ENCODE results near the gene PLCD1. TPM values are rescaled to one million over a fixed set of nuclear protein-coding genes. Genes with fewer than 3 reads are reported as not detected.
"Not testable (repeated sequence)": the region's sequence is repeated elsewhere in the genome, so short reads cannot be mapped to it uniquely, and the experiment has no call there.

The PLCD1 gene
- total RNA-seq (2014; rRNA removed; shearing (Covaris generic)): 1.7 and 1.9 TPM in 2 replicates

DNA sequence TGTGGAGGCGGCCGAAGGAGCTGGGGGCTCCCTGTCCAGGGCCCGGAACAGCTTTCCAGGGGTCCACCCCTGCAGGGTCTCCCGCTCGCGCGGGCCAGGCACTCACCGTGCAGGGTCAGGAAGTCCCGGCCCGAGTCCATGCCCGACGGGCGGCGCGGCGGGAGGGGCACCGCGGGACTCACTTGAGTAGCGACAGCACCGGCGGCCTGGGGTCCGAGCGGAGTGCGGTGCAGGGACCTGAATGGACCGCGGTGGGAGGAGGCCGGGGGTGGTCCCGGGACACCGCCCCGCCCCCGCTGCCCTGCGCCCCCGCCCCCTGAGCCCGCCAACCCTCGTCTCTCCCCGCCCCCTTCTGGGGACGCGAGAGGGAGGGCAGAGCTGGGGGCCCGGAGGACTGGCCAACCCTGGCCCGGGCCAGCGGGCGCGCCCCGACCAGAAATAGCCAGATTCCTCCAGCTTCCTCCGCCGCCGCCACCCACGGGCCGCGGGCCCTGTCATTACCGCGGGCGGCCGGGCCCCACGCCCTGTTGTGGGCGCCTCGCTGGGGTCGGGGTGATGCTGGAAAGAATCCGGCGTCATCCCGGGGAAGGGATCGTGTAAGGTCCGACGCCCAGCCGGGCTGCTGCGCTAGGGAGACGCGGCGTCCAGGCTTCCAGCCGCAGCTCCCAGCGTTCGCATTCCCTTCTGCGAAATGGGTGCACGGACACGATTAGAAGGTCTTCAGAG lies at the start of gene PLCD1:
TSS of gene PLCD1 (minus strand) at position 243 of the 726 bp plus-strand sequence. CDS start at position 140, 103 bp downstream.
- peak; percentile 40 for DNase-seq (ENCODE audit: low read depth)

- not testable (repeated sequence) for DNase-seq (ENCODE audit: low read depth)
Measured at GRCh38 chr3:38077073-38077472, 47.6 kb upstream of the PLCD1 start.

- no peak for DNase-seq (ENCODE audit: low read depth)
Measured at GRCh38 chr3:38070013-38070412, 40.6 kb upstream of the PLCD1 start.

- DNase-seq (ENCODE audit: low read depth): no peak
Measured at GRCh38 chr3:38067508-38068233, 38.2 kb upstream of the PLCD1 start.

GRCh38 chr3:38064453-38064852 lies 35.0 kb upstream of the PLCD1 start:
- not testable (repeated sequence) for DNase-seq (ENCODE audit: low read depth)

- no peak for DNase-seq (ENCODE audit: low read depth)
Measured at GRCh38 chr3:38062809-38063208, 33.4 kb upstream of the PLCD1 start.

DNA sequence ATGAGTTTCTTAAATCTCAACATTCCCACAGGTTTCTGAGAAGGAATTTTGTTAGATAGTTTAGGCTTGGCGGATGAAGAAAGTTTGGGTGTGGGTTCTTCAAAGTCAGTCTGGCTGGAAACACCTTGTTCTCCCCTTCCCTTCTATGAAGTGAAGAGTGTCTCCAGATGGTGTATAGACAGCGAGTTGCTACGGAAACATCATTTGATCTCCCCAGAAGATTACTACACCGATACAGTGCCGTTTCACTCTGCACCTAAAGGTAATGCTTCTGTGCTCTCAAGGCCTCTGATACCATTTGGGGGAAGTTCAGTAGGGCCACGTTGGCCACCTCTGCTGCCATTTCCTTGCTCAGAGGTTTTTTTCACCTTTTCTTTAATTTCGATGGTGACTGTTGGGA lies 30.1 kb upstream of the PLCD1 start:
- DNase-seq (ENCODE audit: low read depth): no peak

GRCh38 chr3:38059148-38059547 lies 29.7 kb upstream of the PLCD1 start:
- no peak for DNase-seq (ENCODE audit: low read depth)

GRCh38 chr3:38054499-38055001 lies 25.1 kb upstream of the PLCD1 start:
- DNase-seq (ENCODE audit: low read depth): no peak

DNA sequence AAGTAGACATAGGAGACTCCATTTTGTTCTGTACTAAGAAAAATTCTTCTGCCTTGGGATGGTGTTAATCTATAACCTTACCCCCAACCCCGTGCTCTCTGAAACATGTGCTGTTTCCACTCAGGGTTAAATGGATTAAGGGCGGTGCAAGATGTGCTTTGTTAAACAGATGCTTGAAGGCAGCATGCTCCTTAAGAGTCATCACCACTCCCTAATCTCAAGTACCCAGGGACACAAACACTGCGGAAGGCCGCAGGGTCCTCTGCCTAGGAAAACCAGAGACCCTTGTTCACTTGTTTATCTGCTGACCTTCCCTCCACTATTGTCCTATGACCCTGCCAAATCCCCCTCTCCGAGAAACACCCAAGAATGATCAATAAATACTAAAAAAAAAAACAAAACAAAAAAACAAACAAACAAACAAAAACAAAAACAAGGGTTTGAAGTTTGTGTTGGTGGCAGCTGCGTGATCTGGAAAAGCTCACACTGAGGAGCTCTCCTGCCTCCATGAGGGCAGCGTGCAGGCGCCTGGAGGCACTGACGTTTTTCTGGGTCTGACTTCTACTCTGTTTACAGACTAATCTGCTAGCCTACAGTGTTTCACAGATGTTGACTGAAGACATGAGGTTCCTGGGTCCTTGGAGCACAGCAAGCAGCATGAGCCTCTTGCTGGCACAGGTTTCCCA lies 24.5 kb upstream of the PLCD1 start:
- not testable (repeated sequence) for DNase-seq (ENCODE audit: low read depth)

DNA sequence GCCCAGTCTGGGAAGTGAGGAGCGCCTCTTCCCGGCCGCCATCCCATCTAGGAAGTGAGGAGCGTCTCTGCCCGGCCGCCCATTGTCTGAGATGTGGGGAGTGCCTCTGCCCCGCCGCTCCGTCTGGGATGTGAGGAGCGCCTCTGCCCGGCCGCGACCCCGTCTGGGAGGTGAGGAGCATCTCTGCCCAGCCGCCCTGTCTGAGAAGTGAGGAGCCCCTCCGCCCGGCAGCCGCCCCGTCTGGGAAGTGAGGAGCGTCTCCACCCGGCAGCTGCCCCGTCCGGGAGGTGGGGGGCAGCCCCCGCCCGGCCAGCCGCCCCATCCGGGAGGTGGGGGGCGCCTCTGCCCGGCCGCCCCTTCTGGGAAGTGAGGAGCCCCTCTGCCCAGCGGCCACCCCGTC lies 23.8 kb upstream of the PLCD1 start:
- not testable (repeated sequence) for DNase-seq (ENCODE audit: low read depth)

GRCh38 chr3:38051131-38051530 lies 21.7 kb upstream of the PLCD1 start:
- DNase-seq (ENCODE audit: low read depth): no peak

- DNase-seq (ENCODE audit: low read depth): no peak
Measured at GRCh38 chr3:38049358-38050126, 20.1 kb upstream of the PLCD1 start.

DNA sequence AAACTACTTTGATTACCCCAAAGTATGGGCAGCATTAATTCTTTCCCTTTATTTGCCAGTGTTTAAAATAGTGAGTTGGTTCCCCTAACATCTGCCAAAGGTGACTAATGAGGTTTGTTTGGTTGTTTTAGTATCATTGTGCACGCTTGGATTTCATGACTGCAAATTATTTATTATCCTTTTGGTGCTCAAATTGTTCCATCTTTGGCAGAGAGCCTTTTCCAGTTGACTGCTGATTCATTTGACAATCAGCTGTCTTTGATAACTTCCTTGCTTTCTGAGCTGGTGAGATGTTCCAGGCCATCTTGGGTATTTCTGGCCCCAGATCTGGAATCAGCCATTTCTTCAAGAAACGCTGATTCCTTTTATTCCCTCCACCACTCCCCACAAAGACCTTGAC lies 18.5 kb upstream of the PLCD1 start:
- no peak for DNase-seq (ENCODE audit: low read depth)

GRCh38 chr3:38046821-38047220 lies 17.4 kb upstream of the PLCD1 start:
- DNase-seq (ENCODE audit: low read depth): no peak

DNA sequence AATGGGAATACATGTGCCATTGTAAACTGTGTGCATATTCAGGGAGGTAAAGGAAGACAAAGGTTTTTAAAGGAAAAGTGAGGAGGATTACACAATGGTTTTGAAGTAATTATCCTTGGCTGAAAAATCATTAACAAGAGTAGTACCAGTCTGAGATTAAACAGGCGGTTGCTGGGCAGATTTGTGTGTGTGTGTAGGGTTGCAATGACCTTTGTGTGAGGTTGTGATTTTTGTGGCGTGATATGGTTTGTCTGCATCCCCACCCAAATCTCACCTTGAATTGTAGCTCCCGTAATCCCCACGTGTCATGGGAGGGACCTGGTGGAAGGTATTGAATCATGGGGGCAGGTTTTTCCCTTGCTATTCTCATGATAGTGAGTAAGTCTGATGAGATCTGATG lies 16.6 kb upstream of the PLCD1 start:
- no peak for DNase-seq (ENCODE audit: low read depth)

DNA sequence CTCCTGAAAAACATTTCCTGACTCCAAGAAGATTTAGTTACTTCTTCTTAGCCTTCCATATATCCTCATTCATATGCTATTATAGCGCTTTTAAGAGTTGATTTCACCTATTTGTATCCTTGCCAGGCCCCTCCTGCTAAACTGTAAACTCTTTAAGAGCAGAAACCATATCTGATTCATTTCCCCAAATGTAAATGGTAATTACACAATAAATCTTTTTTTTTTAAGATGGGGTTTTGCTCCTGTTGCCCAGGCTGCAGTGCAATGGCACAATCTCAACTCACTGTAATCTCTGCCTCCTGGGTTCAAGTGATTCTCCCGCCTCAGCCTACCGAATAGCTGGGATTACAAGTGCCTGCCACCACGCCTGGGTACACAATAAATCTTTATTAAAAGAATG lies 14.0 kb upstream of the PLCD1 start:
- no peak for DNase-seq (ENCODE audit: low read depth)

DNA sequence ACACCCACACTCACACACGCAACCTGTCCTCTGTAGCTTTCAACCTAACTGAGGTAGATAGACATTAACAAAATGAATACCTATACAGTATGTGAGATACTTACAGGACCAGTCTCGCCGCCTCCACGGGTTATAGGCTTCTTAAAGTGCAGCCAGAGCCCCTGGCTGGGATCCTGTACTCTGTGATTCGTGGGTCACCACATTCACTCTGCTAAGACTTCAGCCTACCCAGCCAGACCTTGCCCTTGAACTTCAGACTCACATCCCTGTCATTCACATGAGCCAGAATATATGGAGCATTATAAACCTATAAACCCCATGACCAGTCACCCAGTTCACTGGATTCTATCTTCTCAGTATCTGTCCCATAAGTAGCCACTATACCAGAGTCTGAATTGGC lies 11.0 kb upstream of the PLCD1 start:
- no peak for DNase-seq (ENCODE audit: low read depth)

GRCh38 chr3:38039899-38040261 lies 10.4 kb upstream of the PLCD1 start:
- peak; percentile 13 for DNase-seq (ENCODE audit: low read depth)

- DNase-seq (ENCODE audit: low read depth): no peak
Measured at GRCh38 chr3:38039101-38039898, 9.9 kb upstream of the PLCD1 start, which contains the start of gene DLEC1. Gene DLEC1, plus strand, starts transcription at chr3:38039208. Its CDS starts 18 bp downstream, at chr3:38039226.

DNA sequence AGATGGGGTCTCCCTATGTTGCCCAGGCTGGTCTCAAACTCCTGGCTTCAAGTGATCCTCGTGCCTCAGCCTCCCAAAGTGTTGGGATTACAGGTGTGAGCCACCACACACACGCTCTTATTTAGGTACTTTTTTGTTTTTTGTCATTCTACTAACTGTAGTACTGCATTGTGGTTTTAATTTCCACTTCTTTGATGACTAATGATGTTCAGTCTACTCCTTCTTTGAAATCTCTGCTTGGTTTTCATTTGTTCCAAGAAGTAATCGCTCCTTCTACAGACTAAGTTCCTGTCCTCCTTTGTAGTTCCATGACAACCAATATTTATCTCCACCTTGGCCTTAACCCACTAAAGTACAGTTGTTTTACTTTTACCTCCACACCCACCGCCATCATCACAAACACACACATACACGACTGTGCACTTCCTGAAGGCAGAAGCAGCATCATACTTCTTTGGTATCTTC lies 9.0 kb upstream of the PLCD1 start:
- no peak for DNase-seq (ENCODE audit: low read depth)
